ENCODE data around the gene NCKAP1.

DNA sequence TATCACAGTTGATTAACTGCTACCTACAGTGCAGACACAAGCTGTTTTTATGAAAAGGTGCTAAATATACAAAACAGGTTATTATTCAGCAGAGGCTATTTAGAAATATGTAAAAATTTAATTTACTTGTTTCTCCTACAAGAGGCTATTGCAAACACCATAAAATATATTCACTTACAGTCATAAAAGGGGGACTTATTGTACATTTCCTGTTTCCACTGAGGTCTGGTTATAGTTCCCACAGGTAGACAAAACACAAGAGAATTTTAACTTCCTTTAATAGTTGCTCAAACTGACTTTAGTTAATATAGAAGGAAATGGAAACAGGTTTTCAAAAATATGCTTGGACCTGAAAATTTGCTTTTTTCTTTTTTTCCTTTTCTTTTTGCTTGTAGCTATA is 131.8 kb downstream of the NCKAP1 start:
- no peak for TF ChIP-seq POLR2A (IDR thresholded peaks at IDR 0.05)
- no peak for TF ChIP-seq EP300 (IDR thresholded peaks at IDR 0.05)

All from sigmoid colon (tissue), 4 donors.